Renal pelvis (tissue), 4 donors: ENCODE results near the gene EIF2B5. TPM values are rescaled to one million over a fixed set of nuclear protein-coding genes. Genes with fewer than 3 reads are reported as not detected.
"Not testable (repeated sequence)": the region's sequence is repeated elsewhere in the genome, so short reads cannot be mapped to it uniquely, and the experiment has no call there.

Source experiments
- DNase-seq: peaks from one replicate; pipeline ENCODE4 v3.0.0-alpha.2; 2013
- polyA plus RNA-seq, 3 donors: library from polyadenylated mRNA; unstranded; fragments of 120-200 nt; gene quantifications; one replicate each; pipeline ENCODE4 v1.2.1, GENCODE V29; 2013; ENCODE audit not compliant: insufficient read length in 3 of 3

EIF2B5 gene
- polyA plus RNA-seq, 3 donors: 49.2 to 55.3 (median 55.3) TPM

- DNase-seq: no peak
Measured at GRCh38 chr3:184140436-184140835, 5.3 kb downstream of the EIF2B5 start.

GRCh38 chr3:184142199-184142598 lies 7.0 kb downstream of the EIF2B5 start:
- DNase-seq: no peak

- no peak for DNase-seq
Measured at GRCh38 chr3:184143327-184143726, 8.2 kb downstream of the EIF2B5 start.

- no peak for DNase-seq
Measured at GRCh38 chr3:184144505-184144904, 9.3 kb downstream of the EIF2B5 start.

- DNase-seq: peak; percentile 54
Measured at GRCh38 chr3:184145111-184145524, 10.0 kb downstream of the EIF2B5 start.

- no peak for DNase-seq
Measured at GRCh38 chr3:184145751-184146270, 10.7 kb downstream of the EIF2B5 start.

- no peak for DNase-seq
Measured at GRCh38 chr3:184148076-184148475, 12.9 kb downstream of the EIF2B5 start.

- no peak for DNase-seq
Measured at GRCh38 chr3:184149123-184149522, 14.0 kb downstream of the EIF2B5 start.

- not testable (repeated sequence) for DNase-seq
Measured at GRCh38 chr3:184149770-184150169, 14.6 kb downstream of the EIF2B5 start.

GRCh38 chr3:184154885-184155643 lies 19.9 kb downstream of the EIF2B5 start, which contains the start of gene DVL3:
Gene DVL3 (plus strand): TSS chr3:184155377. CDS start chr3:184155636, 259 bp downstream.
- peak; percentile 60 for DNase-seq

GRCh38 chr3:184155644-184156521 lies 20.7 kb downstream of the EIF2B5 start:
- peak; percentile 26 for DNase-seq

GRCh38 chr3:184156522-184156955 lies 21.4 kb downstream of the EIF2B5 start:
- DNase-seq: peak; percentile 67

- no peak for DNase-seq
Measured at GRCh38 chr3:184157206-184157605, 22.0 kb downstream of the EIF2B5 start.

GRCh38 chr3:184158404-184158803 lies 23.2 kb downstream of the EIF2B5 start:
- DNase-seq: no peak

GRCh38 chr3:184160456-184160855 lies 25.3 kb downstream of the EIF2B5 start:
- DNase-seq: no peak

GRCh38 chr3:184162571-184163070 lies 27.5 kb downstream of the EIF2B5 start:
- DNase-seq: not testable (repeated sequence)

GRCh38 chr3:184164648-184165330 lies 29.6 kb downstream of the EIF2B5 start:
- no peak for DNase-seq

GRCh38 chr3:184165543-184165942 lies 30.4 kb downstream of the EIF2B5 start:
- DNase-seq: no peak

GRCh38 chr3:184166671-184167070 lies 31.5 kb downstream of the EIF2B5 start:
- no peak for DNase-seq

GRCh38 chr3:184167786-184168185 lies 32.6 kb downstream of the EIF2B5 start:
- DNase-seq: no peak

GRCh38 chr3:184168363-184169120 lies 33.4 kb downstream of the EIF2B5 start:
- no peak for DNase-seq
